ENCODE data around the gene HELLS. TPM values are rescaled to one million over a fixed set of nuclear protein-coding genes. Genes with fewer than 3 reads are reported as not detected.

The HELLS gene
- total RNA-seq, 1 donor from 2014 or later: 314 TPM

DNA sequence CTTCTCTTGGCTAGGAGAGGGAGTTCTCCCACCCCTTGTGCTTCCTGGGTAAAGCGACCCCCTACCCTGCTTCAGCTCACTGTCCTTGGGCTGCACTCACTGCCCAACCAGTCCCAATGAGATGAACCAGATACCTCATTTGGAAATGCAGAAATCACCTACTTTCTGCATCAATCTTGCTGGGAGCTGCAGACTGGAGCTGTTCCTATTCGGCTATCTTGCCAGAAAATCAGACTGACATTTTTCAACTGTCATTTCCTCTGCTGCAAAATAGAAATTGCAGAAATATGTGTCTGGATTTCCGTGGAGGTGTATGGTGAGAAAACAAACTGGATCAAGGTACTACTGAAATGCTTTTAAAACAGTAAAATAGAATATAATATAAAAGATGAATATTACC is 95.0 kb downstream of the HELLS start:
- H3K4me3 ChIP-seq: no peak overlapping the region
- Mint-ChIP-seq H3K9me3 (peaks cover 29% of the 10 kb centered on the region), H3K4me3 (no peak overlapping the region), H3K36me3 (peaks cover 2% of the 10 kb centered on the region), H3K27ac (no peak overlapping the region), H3K4me1 (no peaks in the 10 kb centered on the region), H3K27me3 (ENCODE audit: insufficient read depth, low read depth) (no peaks in the 10 kb centered on the region)
- no peaks in the 10 kb centered on the region for H3K4me1 ChIP-seq
- H2AFZ ChIP-seq (replicated peaks): no peak overlapping the region
- no peak overlapping the region for H3K27ac ChIP-seq
- H3K9ac ChIP-seq: no peak overlapping the region
- no peaks in the 10 kb centered on the region for H3K27me3 ChIP-seq
- no peaks in the 10 kb centered on the region for H3K36me3 ChIP-seq
- no peak for DNase-seq (ENCODE audit: low spot score)
- TF ChIP-seq, protein P1, sequence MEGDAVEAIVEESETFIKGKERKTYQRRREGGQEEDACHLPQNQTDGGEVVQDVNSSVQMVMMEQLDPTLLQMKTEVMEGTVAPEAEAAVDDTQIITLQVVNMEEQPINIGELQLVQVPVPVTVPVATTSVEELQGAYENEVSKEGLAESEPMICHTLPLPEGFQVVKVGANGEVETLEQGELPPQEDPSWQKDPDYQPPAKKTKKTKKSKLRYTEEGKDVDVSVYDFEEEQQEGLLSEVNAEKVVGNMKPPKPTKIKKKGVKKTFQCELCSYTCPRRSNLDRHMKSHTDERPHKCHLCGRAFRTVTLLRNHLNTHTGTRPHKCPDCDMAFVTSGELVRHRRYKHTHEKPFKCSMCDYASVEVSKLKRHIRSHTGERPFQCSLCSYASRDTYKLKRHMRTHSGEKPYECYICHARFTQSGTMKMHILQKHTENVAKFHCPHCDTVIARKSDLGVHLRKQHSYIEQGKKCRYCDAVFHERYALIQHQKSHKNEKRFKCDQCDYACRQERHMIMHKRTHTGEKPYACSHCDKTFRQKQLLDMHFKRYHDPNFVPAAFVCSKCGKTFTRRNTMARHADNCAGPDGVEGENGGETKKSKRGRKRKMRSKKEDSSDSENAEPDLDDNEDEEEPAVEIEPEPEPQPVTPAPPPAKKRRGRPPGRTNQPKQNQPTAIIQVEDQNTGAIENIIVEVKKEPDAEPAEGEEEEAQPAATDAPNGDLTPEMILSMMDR (IDR thresholded peaks at IDR 0.05): no peak
- no peak for TF ChIP-seq EZH2phosphoT487 (IDR thresholded peaks at IDR 0.05)
- TF ChIP-seq EZH2 (IDR thresholded peaks at IDR 0.05): no peak
- H3K4me2 ChIP-seq: no peak overlapping the region
- no peaks in the 10 kb centered on the region for H4K20me1 ChIP-seq (ENCODE audit: low read depth)
- H3F3A ChIP-seq (ENCODE audit: low read depth): no peaks in the 10 kb centered on the region
- no peaks in the 10 kb centered on the region for H3K79me2 ChIP-seq (ENCODE audit: low read depth)
- no peaks in the 10 kb centered on the region for H3K9me3 ChIP-seq (ENCODE audit: low read depth)

DNA sequence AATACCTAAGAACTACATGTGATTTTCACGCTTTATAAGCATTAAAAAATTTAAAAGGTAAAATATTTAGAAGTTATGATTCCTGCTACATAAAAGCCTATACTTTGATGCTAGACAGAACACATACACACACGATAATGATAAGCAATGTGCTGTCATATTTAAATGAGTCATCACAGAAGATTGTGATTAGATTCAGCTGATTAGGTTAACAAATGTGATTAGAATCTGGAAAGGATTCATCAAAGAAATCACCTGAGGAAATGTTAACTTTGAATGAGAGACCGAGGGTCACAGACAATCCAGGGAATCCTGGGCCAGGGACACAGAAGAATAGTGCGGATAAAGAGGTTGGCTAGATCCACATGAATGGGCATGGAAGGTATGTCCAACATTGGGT is 95.9 kb downstream of the HELLS start:
- Histone ChIP-seq H3K4me3 (no peak overlapping the region), H3F3A (ENCODE audit: low read depth) (no peaks in the 10 kb centered on the region), H3K9me3 (ENCODE audit: low read depth) (no peaks in the 10 kb centered on the region), H3K9ac (no peak overlapping the region), H2AFZ (replicated peaks) (no peak overlapping the region), H3K4me1 (no peaks in the 10 kb centered on the region), H4K20me1 (ENCODE audit: low read depth) (no peaks in the 10 kb centered on the region), H3K27ac (no peak overlapping the region), H3K27me3 (no peaks in the 10 kb centered on the region), H3K79me2 (ENCODE audit: low read depth) (no peaks in the 10 kb centered on the region), H3K4me2 (no peak overlapping the region), H3K36me3 (no peaks in the 10 kb centered on the region)
- Mint-ChIP-seq H3K4me1 (no peaks in the 10 kb centered on the region), H3K4me3 (no peak overlapping the region), H3K9me3 (peaks cover 22% of the 10 kb centered on the region), H3K27me3 (ENCODE audit: insufficient read depth, low read depth) (no peaks in the 10 kb centered on the region), H3K36me3 (peaks cover 2% of the 10 kb centered on the region), H3K27ac (no peak overlapping the region)
- no peak for DNase-seq (ENCODE audit: low spot score)
- TF ChIP-seq EZH2phosphoT487 (IDR thresholded peaks at IDR 0.05) (no peak), EZH2 (IDR thresholded peaks at IDR 0.05) (no peak)
- TF ChIP-seq, protein P1 (IDR thresholded peaks at IDR 0.05): no peak

DNA sequence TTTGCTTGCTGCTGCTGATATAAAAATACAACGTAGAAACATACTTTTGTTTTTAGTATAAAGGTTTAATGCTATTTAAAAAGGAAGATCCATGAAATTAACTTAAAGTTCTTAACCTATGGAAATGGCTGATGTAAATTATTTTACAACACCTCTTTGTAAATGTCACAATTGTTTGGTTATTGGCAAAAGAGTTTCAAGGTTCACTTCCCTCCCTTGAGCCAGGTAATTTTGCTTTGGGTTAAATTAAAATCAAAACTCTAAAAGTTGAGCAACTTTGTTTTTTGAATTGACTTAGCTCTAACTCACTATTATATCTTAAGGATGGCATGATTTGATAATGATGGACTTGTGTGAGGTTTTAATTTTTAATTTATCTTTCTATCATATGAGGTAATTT is 98.8 kb downstream of the HELLS start:
- DNase-seq (ENCODE audit: low spot score): no peak
- Histone ChIP-seq H3K36me3 (no peaks in the 10 kb centered on the region), H3K27me3 (no peaks in the 10 kb centered on the region), H3K9ac (no peak overlapping the region), H3K4me2 (no peak overlapping the region), H3K4me3 (no peak overlapping the region), H4K20me1 (ENCODE audit: low read depth) (no peaks in the 10 kb centered on the region), H3K9me3 (ENCODE audit: low read depth) (no peaks in the 10 kb centered on the region), H2AFZ (replicated peaks) (no peak overlapping the region), H3K79me2 (ENCODE audit: low read depth) (no peaks in the 10 kb centered on the region), H3F3A (ENCODE audit: low read depth) (no peaks in the 10 kb centered on the region), H3K27ac (no peak overlapping the region), H3K4me1 (no peaks in the 10 kb centered on the region)
- Mint-ChIP-seq H3K9me3 (peaks cover 2% of the 10 kb centered on the region), H3K4me1 (no peaks in the 10 kb centered on the region), H3K36me3 (no peaks in the 10 kb centered on the region), H3K27ac (no peak overlapping the region), H3K27me3 (ENCODE audit: insufficient read depth, low read depth) (no peaks in the 10 kb centered on the region), H3K4me3 (no peak overlapping the region)
- no peak for TF ChIP-seq EZH2 (IDR thresholded peaks at IDR 0.05)
- TF ChIP-seq, protein P1 (IDR thresholded peaks at IDR 0.05): no peak
- TF ChIP-seq EZH2phosphoT487 (IDR thresholded peaks at IDR 0.05): no peak

Data from neural progenitor cell (in vitro differentiated cells).